ENCODE measurements around the gene SLC16A14. TPM values are rescaled to one million over a fixed set of nuclear protein-coding genes. Genes with fewer than 3 reads are reported as not detected.

Gene SLC16A14
- total RNA-seq, 2 experiments from 2014 or later = 0.61 to 0.63 TPM

DNA sequence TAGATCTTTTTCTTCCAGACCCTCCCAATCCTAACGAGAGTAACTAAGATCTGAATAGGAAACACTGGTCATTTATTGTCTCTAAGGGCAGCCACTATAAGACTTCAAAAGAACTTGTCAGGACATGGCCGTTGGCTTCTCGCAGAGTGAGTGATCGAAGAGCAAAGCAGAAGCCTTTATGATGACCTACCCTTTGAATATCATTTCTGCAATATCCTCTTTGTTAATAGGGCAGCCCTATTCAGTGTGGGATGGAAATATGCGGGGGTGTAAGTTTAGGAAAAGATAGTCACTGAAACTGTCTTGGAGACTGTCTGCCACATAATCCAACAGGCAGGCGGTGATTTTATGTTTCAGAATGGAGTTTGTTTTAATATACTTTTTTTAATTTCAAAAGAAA is 75.5 kb downstream of the SLC16A14 start:
- POLR2A ChIA-PET = no interaction called here
- ATAC-seq (no peak), DNase-seq (no peak)
- Mint-ChIP-seq H3K4me1 (ENCODE audit: low read depth) (no peaks in the 10 kb centered on the region), H3K27ac (no peak overlapping the region), H3K36me3 (ENCODE audit: low read depth) (no peaks in the 10 kb centered on the region), H3K9me3 (ENCODE audit: insufficient read depth) (no peaks in the 10 kb centered on the region), H3K27me3 (ENCODE audit: low read depth) (no peaks in the 10 kb centered on the region), H3K4me3 (no peak overlapping the region)
- CTCF ChIA-PET = no interaction called here

Other genes with a start within 250 kb of the SLC16A14 start
- gene TRIP12, start 146.9 kb downstream of the SLC16A14 start, total RNA-seq = 100 to 1,000 TPM; 221 to 229 TPM
- 1 to 10 TPM; 1.0 to 1.1 TPM for gene FBXO36, start 146.4 kb downstream of the SLC16A14 start, total RNA-seq
- 100 to 1,000 TPM; 128 to 135 TPM for gene SP110, start 151.1 kb upstream of the SLC16A14 start, total RNA-seq
- gene SP140, start 156.8 kb upstream of the SLC16A14 start, total RNA-seq = 10 to 100 TPM; 57.5 to 58.3 TPM